GM19351 (cell line): ENCODE results near the gene ELMOD3.
"Not testable (repeated sequence)": the region's sequence is repeated elsewhere in the genome, so short reads cannot be mapped to it uniquely, and the experiment has no call there.

Experiments used
- ATAC-seq: cut with Tn5 transposase; IDR thresholded peaks from one replicate; pipeline ENCODE4 v1.9.1; 2021; ENCODE audit warnings: mild to moderate bottlenecking, moderate library complexity; ENCODE audit not compliant: unreplicated experiment

Gene ELMOD3

DNA sequence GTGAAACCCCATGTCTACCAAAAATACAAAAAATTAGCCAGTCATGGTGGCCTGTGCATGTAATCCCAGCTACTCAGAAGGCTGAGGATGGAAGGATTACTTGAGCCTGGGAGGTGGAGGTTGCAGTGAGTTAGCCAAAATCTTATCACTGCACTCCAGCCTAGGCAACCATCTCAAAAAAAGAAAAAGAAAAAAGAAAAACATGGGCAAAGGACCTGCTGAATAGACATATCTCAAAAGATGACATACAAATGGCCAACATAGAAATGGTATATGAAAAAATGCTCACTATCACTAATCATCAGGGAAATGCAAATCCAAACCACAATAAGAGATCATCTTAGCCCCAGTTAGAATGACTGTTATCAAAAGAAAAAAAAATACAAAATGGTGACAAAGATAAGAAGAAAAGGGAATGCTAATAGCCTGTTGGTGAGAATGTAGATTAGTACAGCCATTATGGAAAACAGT, 25.4 kb upstream of the ELMOD3 start:
- ATAC-seq, result no peak

DNA sequence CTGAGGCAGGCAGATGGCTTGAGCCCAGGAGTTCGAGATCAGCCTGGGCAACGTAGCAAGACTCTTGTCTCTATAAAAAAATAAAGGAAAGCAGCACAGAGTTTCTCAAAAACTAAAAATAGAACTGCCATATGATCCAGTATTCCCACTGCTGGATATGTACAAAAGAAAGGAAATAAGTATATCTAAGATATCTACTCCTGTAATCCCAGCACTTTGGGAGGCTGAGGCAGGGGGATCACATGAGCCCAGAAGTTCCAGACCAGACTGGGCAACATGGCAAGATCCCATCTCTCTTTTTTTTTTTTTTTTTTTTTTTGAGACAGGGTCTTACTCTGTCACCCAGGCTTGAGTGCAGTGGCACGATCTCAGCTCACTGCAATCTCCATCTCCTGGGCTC, 24.9 kb upstream of the ELMOD3 start:
- ATAC-seq, result not testable (repeated sequence)

DNA sequence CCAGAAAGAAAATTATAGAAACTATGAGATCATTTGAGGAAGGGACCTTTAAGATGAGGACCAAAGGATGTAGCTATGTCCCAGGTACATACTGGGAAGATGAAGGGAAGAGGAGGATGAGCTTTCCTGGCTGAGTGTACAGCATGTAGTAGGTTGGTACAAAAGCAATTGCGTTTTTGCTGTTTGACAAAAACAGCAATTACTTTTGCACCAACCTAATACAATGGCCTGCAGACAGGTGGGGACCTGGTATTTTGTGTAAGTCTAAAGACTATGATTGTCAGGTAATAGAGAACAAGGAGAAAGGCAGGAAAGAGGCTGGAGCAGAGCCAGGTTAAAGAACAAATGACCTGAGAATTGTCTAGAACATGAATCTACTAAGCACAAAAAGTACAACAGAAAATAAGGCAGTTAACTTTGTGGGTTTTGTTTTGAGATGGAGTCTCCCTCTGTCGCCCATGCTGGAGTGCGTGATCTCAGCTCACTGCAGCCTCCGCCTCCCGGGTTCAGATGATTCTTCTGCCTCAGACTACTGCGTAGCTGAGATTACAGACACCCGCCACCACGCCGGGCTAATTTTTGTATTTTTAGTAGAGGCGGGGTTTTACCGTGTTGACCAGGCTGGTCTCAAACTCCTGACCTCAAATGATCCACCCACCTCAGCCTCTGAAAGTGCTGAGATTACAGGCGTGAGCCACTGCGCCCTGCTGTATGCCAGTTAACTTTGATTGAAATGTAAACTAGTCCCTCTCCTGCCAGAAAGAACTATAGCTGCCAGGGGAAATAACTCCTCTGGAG, 23.5 kb upstream of the ELMOD3 start:
- no peak for ATAC-seq

DNA sequence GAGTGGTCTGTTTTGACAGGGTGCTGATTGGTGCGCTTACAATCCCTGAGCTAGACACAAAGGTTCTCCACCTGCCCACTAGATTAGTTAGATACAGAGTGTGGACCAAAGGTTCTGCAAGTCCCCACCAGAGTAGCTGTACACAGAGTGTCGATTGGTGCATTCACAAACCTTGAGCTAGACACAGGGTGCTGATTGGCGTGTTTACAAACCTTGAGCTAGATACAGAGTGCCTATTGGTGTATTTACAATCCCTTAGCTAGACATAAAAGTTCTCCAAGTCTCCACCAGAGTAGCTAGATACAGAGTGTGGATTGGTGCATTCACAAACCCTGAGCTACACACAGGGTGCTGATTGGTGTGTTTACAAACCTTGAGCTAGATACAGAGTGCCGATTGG, 20.7 kb upstream of the ELMOD3 start:
- not testable (repeated sequence) for ATAC-seq

DNA sequence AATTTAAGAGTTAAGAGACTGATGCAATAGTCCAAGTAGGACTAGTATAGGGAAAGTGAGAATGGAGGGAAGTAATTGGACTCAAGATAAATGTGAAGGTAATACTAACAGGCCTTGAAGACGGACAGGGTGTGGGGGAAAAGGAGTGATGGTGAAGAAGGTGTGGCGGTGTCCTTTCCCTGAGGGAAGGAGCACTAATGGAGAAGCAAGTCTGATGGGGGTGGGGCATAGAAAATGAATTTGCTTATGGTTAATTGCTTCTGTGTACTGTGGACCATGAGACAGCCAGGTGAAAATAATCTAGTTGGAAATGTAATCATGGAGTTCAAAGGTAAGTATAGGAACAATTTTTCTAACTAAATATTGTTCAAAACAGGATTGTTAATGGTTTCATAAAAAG, 19.6 kb upstream of the ELMOD3 start:
- ATAC-seq, result no peak

DNA sequence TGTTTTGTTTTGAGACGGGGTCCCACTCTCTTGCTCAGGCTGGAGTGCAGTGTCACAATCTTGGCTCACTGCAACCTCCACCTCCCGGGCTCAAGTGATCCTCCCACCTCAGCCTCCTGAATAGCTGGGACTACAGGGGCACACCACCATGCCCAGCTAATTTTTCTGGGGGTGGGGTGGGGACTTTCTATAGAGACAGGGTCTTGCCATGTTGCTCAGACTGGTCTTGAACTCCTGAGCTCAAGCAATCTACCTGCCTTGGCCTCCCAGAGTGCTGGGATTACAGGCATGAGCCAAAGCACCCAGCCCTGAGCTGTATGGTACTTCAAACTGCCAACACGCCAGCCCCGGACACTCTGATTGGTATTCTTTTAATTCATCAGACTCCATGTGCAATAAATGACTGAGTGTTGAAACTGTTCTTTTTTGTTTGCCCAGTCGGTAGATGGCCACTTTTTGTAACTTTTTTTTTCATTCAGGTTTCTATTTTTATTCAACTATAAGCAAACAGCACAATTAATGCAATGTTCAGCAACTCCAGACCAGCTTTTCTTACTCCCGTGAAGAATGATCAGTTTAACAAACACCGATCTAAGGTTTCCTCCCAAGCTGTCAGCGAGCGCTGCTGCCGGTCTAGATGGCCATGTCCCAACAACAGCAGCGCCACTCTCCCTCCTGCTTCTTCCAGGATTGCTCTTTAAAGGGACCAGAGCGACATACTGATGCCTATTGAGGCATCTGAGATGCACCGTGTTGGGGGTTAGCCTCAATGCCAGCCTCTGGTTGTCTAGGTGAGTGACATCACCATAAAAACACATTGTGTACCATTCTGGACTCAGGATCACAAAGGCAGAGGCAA, 14.3 kb upstream of the ELMOD3 start:
- ATAC-seq, result no peak

DNA sequence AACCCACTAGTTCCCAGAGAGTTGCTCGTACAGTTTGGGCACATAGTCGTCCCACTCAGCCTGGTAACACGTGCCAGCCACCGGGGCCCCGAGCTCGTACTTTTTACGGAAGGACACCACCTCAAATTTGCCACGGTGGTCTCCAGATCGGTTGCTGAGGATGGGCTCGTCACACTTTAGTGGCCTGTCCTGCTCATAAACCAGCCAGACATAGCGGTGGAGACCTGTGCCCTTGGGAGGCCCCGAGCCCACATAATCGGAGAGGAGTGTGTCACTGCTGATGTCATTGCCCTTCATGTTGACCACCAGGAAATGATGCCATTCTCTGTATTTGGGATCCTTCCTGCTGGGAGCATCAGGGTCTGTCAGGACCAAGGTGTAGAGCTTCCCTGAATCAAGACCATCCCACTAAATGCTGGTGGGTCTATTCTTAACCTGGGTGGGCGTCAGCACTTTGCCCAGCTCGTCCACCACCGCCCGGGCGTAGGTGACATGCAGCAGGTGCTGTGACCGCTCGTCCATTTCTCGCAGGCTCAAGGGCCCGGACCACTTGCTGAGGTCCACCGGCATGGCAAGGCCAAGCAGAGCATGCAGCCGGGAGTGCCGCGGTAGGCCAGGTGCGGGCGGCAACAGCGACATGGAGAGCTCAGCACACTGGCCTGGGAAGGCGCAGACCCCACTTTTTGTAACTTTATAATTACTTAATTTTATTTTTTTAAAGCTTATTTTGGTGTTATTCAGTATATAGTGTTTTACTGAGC, 13.1 kb upstream of the ELMOD3 start:
- no peak for ATAC-seq

DNA sequence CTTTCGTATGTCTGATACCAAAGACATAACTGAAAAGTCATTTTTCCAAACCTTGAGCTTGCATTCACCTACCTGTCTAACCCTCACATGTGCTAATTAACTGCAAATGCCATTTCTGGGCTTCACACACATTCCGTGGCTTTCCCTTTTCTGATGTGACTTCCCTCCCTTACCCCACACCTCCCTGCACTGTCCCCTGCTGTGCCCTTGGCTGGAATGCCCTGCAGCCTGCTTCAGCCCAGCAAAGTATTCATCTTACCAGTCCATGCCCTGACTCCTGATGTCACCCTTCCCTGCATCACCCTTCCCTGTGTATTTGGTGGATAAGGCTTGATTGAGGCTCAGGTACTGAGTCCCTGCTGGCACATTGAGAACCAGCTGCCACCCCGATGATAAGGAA, 12.4 kb upstream of the ELMOD3 start:
- ATAC-seq, result no peak

DNA sequence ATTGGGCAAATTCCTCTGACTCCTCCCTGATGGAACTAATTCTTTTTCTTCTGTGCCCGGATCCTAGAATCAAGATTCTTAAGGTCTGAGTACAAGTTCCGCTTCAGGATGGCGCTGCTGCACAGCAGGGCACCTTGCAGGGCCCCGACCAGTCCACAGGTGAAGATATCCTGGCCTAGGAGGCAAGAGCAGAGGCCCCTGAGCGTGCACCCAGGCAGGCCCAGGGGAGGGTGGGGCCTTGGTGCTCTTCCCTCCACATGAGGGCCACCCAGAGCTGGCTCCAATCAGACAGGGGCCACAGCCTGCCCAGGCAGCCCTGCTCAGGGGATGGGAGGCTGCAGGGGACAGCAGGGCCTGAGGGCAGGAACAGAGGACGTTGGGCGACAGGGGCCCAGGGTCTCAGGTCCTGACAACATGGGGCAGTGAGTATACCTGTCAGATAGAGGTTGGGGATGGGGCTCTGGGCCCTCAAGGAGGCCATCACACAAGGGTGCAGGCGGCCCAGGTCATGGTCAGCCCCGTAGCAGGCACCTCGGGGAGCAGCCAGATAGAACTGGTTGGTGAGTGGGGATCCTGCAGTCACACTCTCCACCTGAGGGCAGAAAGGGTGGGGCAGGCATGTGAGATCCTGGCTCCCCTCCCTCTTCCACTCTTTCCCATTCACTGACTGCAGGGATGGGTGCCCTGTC, 11.2 kb upstream of the ELMOD3 start:
- ATAC-seq, result not testable (repeated sequence)

DNA sequence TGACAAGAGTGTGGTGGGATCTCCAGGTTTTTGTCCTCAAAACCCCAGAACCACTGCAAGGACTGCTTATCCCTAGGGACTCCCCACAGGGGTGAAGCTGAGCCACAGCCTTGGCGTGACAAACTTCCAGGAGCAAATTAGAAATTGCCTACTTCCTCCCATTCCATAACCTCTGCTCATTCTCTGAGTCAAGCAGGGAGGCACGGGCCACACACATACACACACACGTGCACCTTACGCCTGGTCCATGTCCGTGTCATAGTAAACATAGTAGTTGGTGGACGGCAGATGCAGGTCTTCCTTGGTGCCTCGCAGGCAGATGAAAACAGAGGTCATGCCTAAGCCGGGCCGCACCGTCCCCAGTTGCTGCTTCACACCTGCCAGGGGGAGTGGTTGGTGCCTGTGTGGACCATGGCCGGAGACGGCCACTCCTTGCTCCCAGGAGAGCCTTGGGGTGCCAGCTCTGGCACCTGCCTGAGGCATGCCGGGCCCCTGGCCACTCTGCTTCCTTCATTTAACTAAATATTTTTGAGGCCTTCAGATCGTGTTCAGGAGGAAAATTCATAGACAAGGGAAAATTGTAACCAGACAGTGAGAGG, 10.1 kb upstream of the ELMOD3 start:
- no peak for ATAC-seq

DNA sequence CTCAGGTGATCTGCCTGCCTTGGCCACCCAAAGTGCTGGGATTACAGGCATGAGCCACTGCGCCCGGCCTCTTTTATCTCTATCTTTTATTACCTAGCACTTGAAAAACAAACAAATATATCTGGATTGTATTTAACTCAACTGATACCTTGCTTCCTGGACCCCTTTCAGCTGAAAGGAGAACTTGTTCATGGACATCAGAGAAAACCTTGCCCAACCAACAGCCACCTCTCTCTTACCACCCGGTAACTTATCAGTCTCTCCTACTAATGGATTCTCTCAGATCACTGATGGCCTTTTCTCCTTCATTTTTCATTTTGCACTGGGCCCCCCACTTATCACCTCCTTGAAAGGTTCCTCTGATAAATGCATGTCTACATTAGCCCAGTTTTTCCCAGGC, 7.0 kb upstream of the ELMOD3 start:
- no peak for ATAC-seq

DNA sequence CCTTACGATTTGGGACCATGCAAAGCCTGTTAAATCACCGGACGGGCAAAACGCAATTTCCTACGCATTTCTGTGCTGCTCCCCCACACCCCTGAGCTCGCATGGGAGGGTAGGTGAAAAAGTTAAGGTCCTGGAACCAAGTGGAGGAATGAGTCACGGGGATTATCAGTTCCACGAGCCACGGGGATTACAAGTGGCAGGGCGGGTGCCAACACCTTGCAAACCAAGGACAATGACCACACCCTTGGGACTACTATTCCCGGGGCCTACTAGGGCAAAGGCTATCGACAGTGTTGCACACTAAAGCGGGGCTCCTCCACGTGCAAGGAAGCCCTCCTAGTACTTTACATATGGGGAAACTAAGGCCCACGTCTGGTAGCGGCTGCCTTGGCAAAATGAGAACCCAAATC, 688 bp upstream of the ELMOD3 start:
- ATAC-seq, result peak; percentile 9

DNA sequence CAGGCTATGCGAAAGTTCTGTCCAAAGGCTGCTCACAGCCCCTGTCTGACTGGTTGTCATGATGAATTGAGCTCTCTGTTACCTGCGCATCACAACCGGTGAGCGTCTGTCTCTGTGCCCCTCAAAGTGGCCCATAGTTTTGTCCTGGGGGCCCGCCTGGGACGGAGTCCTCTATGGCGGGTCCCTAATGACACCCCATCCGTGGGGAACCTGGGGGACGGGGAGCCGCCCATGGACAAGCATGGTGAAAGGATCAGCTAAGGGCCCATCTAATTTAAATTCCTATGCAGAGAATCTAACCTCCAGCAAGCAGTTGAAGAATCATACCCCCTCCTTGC, 473 bp downstream of the ELMOD3 start:
- peak; percentile 19 for ATAC-seq

DNA sequence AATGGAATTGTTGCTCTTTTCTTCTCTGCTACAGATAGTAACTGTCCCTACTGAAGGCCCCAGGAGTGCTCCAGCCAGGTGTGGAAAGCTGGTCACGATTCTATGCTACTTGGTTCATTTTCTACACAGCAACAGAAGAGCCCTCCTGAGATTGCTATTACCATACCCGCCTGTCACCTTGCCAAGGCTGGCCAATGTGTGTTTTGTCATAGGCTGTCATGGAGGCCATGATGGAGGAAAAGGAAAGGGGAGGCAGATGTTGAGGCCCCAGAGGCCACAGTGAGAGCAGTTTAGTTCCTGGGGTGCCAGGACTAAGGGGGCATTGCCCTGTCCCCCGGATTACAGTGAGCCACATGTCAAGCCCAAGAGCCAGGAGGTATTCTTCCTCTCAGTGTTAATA, 952 bp downstream of the ELMOD3 start:
- ATAC-seq, result no peak

DNA sequence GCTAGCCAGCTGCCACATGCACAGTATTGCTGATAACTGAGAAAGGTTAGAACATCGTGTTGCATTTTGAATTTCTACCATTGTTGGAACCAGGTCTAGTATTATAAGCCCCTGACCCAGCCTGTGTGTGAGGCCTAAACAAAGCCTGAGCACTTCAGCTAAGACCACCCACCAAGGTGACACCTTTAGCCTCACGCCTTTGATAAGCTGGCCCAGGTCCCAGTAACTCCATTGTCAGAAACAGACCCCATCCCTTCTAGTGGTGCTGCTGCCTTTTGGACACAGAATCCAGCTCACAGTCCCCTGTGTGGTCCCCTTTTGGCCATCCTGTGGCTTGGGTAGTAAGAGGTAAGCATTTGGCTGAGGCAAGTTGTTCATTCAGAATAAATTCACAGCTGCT, 1.6 kb downstream of the ELMOD3 start:
- no peak for ATAC-seq

DNA sequence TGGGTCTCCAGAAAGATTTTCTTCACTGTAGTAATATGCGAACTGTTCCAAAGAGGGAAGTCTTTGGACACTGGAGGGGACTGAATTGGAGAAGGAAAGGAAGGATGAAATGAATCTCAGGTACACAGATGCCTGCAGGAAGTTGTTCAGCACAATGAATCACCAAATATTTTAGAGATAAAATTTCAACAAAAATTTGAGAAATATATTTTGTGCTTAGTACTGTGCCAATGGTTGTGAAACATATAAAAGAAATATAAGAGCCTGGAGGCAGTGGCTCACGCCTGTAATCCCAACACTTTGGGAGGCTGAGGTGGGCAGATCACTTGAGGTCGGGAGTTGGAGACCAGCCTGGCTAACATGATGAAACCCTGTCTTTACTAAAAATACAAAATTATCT, 3.2 kb downstream of the ELMOD3 start:
- ATAC-seq, result no peak

DNA sequence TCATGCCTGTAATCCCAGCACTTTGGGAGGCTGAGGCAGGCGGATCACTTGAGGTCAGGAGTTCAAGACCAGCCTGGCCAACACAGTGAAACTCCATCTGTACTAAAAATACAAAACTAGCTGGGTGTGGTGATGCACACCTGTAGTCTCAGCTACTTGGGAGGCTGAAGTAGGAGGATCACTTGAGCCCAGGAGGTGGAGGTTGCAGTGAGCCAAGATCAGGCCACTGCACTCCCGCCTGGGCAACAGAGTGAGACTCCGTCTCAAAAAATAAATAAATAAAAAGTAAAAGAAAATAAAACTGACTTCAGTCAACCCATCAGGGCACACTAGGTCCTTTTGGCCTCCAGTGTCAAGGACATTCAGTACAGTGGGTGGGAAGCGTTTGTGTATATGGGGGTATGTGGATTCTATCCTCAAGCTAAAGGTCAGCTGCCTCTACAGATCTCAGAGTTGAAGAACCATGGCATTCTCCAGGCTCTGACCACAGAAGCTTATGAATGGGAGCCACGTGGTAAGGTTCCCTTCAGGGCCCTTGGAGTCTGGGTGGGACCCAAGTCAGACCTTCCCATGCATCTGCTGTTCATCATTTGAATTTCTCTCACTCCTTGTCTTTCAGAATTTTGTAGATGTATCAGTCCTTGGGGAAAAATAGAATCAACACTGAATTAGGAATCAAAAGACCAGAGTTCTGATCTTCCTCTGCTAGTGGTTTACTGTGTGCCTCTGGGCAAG, 8.3 kb downstream of the ELMOD3 start:
- not testable (repeated sequence) for ATAC-seq

DNA sequence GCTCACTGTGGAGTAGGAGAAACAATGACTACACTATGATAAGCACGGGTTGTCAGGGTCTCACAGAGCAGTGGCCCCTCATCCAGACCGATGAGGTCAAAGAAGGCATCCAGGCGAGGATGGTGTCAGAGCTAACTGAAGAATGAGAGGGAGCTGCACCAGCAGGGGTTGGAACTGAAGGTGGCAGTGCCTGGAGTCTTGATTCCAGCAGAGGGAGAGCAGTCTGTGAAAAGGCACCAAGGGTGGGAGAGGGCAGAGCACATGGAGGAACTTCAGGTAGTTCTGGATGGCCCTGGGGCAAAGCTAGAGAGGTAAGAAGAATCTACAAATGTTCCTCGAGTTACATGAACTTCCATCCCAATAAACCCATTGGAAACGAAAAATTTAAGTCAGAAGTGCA, 12.6 kb downstream of the ELMOD3 start:
- ATAC-seq, result no peak

DNA sequence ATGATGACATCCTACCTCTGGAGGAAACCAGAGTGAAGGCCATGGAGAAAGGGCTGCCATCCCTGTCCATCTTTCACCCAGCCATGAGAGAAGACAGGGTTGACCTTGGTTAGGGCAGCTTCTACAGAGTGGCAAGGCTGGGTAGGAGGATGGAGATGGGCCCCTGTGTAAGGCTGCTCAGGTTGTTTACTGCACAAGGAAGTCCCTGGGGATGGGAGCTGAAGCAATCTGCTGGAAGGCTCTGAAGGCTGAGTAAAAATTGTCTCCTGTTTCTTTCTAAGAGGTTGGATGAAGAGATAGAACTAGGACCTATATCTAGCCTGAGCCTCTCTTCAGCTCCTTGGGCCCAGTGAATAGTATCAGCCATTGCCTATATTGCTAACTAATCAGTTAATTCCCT, 14.4 kb downstream of the ELMOD3 start:
- ATAC-seq, result no peak

DNA sequence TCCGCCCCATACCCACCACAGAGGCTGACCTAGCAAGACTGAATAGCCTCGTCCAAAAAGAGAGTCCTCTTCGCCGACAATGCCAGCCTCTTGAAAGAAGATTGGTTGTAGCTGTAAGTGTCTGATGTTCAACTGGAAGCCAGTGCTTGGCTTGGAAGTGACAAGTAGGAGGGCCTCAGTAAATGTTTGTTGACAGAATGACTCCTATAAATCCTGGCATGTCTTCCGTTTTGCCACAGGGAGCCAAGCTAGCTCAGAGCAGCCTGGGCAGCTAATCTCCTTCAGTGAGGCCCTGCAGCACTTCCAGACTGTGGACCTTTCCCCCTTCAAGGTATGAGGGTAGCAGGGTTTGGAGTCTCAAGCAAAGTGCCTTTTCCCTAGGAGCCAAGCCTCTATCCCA, 14.9 kb downstream of the ELMOD3 start:
- no peak for ATAC-seq
